ENCODE results near the gene HEXA.

Gene HEXA

DNA sequence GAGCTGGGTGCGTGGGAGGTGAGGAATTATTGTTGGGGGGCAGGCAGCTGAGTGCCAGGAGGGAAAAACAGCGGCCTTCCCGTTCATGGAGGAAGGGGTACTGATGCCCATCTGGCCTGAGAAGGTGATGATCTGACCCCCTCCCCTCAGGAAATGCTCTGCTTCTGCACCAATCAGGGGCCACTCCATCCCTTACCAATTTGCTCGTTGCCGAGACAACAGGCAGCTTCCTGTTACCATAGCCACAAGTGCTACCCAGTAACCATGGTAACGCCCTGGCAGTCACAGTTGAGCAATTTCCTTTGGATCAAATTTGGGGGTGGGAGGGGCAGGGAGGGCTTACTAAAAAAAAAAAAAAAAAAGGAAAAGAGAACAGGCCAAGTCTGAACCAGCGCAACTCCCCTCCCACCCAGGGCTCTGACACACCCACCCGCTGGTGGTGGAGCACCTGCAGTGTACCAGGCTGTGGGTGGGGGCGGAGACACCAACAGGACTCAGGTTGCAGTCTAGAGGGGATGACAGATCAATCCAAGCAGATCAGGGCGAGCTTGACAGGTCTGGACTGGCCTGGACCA is 69.5 kb downstream of the HEXA start:
- peaks cover 0 to 5% (median 5%) of the 10 kb centered on the region in 4 experiments for H3K4me1 ChIP-seq (ENCODE audit: control extremely low read depth in 1 of 4, control insufficient read depth in 4 of 4, insufficient read depth in 4 of 4, low read length in 3 of 4)
- H3K36me3 ChIP-seq (ENCODE audit: control insufficient read depth in 4 of 4, insufficient read depth in 4 of 4, low read length in 3 of 4): peaks cover 0 to 2% (median 0%) of the 10 kb centered on the region in 4 experiments
- DNase-seq: peak; percentile 89 to 94 (median 93)
- WGBS (ENCODE audit: insufficient coverage): 53% methylated on average over 5 of the region's 10 CpGs
- H3K27ac ChIP-seq (ENCODE audit: insufficient read depth in 1 of 2, low read depth in 1 of 2, low read length in 2 of 2, poor library complexity in 1 of 2, severe bottlenecking in 2 of 2): peak overlapping the region in 1 of 2 experiments; percentile 14
- H3K27me3 ChIP-seq (replicated peaks in 2 of 5; ENCODE audit: control insufficient read depth in 4 of 5, insufficient read depth in 5 of 5, low read length in 4 of 5): no peaks in the 10 kb centered on the region
- no peaks in the 10 kb centered on the region for H3K9me3 ChIP-seq (ENCODE audit: control extremely low read depth in 1 of 5, control insufficient read depth in 4 of 5, insufficient read depth in 2 of 5, low read depth in 1 of 5, low read length in 4 of 5)
- ChIA-PET CTCF (no interaction called here), POLR2A (interaction anchor here (0.6 kb wide), 1 partner anchor 96 kb away, joined by 3 read pairs; no protein-coding TSS in a partner anchor)
- H3K4me3 ChIP-seq (ENCODE audit: control insufficient read depth in 1 of 7, extremely low read depth in 1 of 7, insufficient read depth in 4 of 7, low read depth in 2 of 7, low read length in 6 of 7): no peak overlapping the region

DNA sequence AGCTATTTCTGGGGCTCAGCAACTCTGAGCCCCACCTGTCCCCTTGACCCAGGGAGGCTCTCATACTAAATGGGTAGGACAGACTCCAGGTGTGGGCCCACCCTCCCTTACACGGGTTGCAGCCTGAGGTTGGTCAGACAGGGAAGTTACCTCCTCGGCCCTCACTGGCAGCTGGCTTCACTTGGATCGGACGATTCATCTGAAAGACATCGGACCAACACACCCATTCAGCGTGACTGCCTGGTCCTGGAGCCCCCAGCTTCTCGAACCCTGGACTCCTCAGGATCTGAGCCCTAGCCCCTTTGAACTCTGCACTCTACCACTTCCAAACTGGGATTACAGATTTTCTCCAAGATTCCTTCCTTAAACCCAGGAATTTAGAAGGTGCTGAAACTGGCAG is 71.2 kb downstream of the HEXA start:
- ChIA-PET CTCF (interaction anchor here (0.8 to 1.6 kb wide), 3 partner anchors 8 to 33 kb away, joined by 3 to 6 read pairs (median 4); no protein-coding TSS in a partner anchor), POLR2A (no interaction called here)
- H3K4me1 ChIP-seq (ENCODE audit: control extremely low read depth in 1 of 4, control insufficient read depth in 4 of 4, insufficient read depth in 4 of 4, low read length in 3 of 4): peaks cover 0 to 5% (median 5%) of the 10 kb centered on the region in 4 experiments
- H3K27me3 ChIP-seq (replicated peaks in 2 of 5; ENCODE audit: control insufficient read depth in 4 of 5, insufficient read depth in 5 of 5, low read length in 4 of 5): no peaks in the 10 kb centered on the region
- no peak overlapping the region for H3K27ac ChIP-seq (ENCODE audit: insufficient read depth in 1 of 2, low read depth in 1 of 2, low read length in 2 of 2, poor library complexity in 1 of 2, severe bottlenecking in 2 of 2)
- no peak overlapping the region for H3K4me3 ChIP-seq (ENCODE audit: control insufficient read depth in 1 of 7, extremely low read depth in 1 of 7, insufficient read depth in 4 of 7, low read depth in 2 of 7, low read length in 6 of 7)
- H3K9me3 ChIP-seq (ENCODE audit: control extremely low read depth in 1 of 5, control insufficient read depth in 4 of 5, insufficient read depth in 2 of 5, low read depth in 1 of 5, low read length in 4 of 5): no peaks in the 10 kb centered on the region
- H3K36me3 ChIP-seq (ENCODE audit: control insufficient read depth in 4 of 4, insufficient read depth in 4 of 4, low read length in 3 of 4): peaks cover 0 to 2% (median 0%) of the 10 kb centered on the region in 4 experiments
- DNase-seq: no peak
- WGBS (ENCODE audit: insufficient coverage): 95% methylated on average over 7 of the region's 7 CpGs

DNA sequence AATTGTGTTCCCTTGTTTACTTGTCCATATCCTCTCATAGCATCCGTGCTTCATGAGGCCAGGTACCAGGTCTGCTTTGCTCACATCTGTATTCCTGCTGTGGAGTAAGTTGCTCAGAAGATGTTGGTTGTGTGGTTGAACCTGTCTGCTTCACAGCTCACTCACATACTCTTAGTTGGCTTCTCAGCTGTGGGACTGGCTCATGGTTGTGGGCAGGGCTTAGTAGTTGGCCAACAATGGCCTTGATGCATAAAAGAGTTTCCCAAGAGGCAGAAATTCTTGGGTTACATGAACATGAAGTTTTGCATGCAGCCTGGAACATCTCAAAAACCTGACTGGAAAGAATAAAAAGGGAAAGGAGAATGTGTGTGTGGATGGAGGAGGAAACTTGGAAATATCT is 72.9 kb downstream of the HEXA start:
- Histone ChIP-seq H3K9me3 (ENCODE audit: control extremely low read depth in 1 of 5, control insufficient read depth in 4 of 5, insufficient read depth in 2 of 5, low read depth in 1 of 5, low read length in 4 of 5) (no peaks in the 10 kb centered on the region), H3K27me3 (replicated peaks in 2 of 5; ENCODE audit: control insufficient read depth in 4 of 5, insufficient read depth in 5 of 5, low read length in 4 of 5) (no peaks in the 10 kb centered on the region), H3K36me3 (ENCODE audit: control insufficient read depth in 4 of 4, insufficient read depth in 4 of 4, low read length in 3 of 4) (peaks cover 0 to 2% (median 0%) of the 10 kb centered on the region in 4 experiments), H3K27ac (ENCODE audit: insufficient read depth in 1 of 2, low read depth in 1 of 2, low read length in 2 of 2, poor library complexity in 1 of 2, severe bottlenecking in 2 of 2) (no peak overlapping the region), H3K4me3 (ENCODE audit: control insufficient read depth in 1 of 7, extremely low read depth in 1 of 7, insufficient read depth in 4 of 7, low read depth in 2 of 7, low read length in 6 of 7) (no peak overlapping the region), H3K4me1 (ENCODE audit: control extremely low read depth in 1 of 4, control insufficient read depth in 4 of 4, insufficient read depth in 4 of 4, low read length in 3 of 4) (peaks cover 0 to 5% (median 5%) of the 10 kb centered on the region in 4 experiments)
- POLR2A ChIA-PET: no interaction called here
- CTCF ChIA-PET: no interaction called here
- WGBS (ENCODE audit: insufficient coverage): no CpG with 5 or more reads among the region's 1 CpG
- no peak for DNase-seq
